Heart left ventricle (tissue), 16 donors: ENCODE results near the gene CYB5A. TPM values are rescaled to one million over a fixed set of nuclear protein-coding genes. Genes with fewer than 3 reads are reported as not detected.
A peak's percentile ranks its signal among the peaks of the same experiment; 100 is the strongest.

Experiments used
- ATAC-seq, 4 donors: fragments of 200-7000 bp; cut with Tn5 transposase; one replicate each; pipeline ENCODE4 v1.9.1; 2020 to 2022; ENCODE audit warnings: moderate library complexity in 4 of 4, mild to moderate bottlenecking in 3 of 4, moderate number of reproducible peaks in 1 of 4
- DNase-seq, 5 donors: peaks; one replicate each; pipeline ENCODE4 v3.0.0-alpha.2; 2020
- H3K27ac ChIP-seq, 12 donors: fragments of 200-600 bp; sonication (generic) in 4 of 12; one replicate each; pipeline versions ENCODE4 v1.5.0 to v1.8.0; 2016 to 2022; ENCODE audit warnings: mild to moderate bottlenecking in 2 of 12
- H3K27me3 ChIP-seq, 9 donors: fragments of 200-600 bp; sonication (generic) in 2 of 9; one replicate each; pipeline versions ENCODE4 v1.5.1 to v1.8.0; 2016 to 2022; ENCODE audit warnings: mild to moderate bottlenecking in 3 of 9
- H3K36me3 ChIP-seq, 9 donors: fragments of 200-600 bp; sonication (generic) in 2 of 9; one replicate each; pipeline versions ENCODE4 v1.5.0 to v1.8.0; 2018 to 2022; ENCODE audit warnings: mild to moderate bottlenecking in 2 of 9
- H3K4me1 ChIP-seq, 12 donors: fragments of 200-600 bp; sonication (generic) in 4 of 12; one replicate each; pipeline versions ENCODE4 v1.5.0 to v1.8.0; 2016 to 2022; ENCODE audit warnings: mild to moderate bottlenecking in 3 of 12
- H3K4me3 ChIP-seq, 12 donors: fragments of 200-600 bp; sonication (generic) in 4 of 12; one replicate each; pipeline versions ENCODE4 v1.5.0 to v1.8.0; 2017 to 2022; ENCODE audit warnings: mild to moderate bottlenecking in 9 of 12, moderate library complexity in 4 of 12
- H3K9me3 ChIP-seq, 12 donors: fragments of 200-600 bp; sonication (generic) in 4 of 12; one replicate each; pipeline versions ENCODE4 v1.5.0 to v1.8.0; 2016 to 2022; ENCODE audit warnings: mild to moderate bottlenecking in 1 of 12
- CTCF ChIP-seq, 12 donors: fragments of 200-600 bp; sonication (generic) in 4 of 12; IDR thresholded peaks; one replicate each; pipeline versions ENCODE4 v1.5.0 to v1.8.0; 2018 to 2022; ENCODE audit warnings: antibody characterized with exemption in 12 of 12, mild to moderate bottlenecking in 5 of 12
- POLR2A ChIP-seq, 2 donors: fragments of 450-650 bp; IDR thresholded peaks; one replicate each; pipeline ENCODE4 v1.6.1; 2017; ENCODE audit warnings: antibody characterized with exemption in 2 of 2, mild to moderate bottlenecking in 2 of 2, moderate library complexity in 2 of 2
- WGBS, 4 donors: extraction: QIAGEN DNeasy Blood & Tissue Kit in 2 of 4; methylation state at CpG; one replicate each; pipeline versions ENCODE4 v1.1.5 to v1.1.7; 2013 to 2018; 5-methylcytosine and 5-hydroxymethylcytosine counted together
- intact Hi-C, 10 donors: fragments of 100-400 bp; cut with DNase I; formaldehyde crosslinking; loops; one replicate each; pipeline versions ENCODE4 v1.11.1 to v1.14.2; 2022
- polyA plus RNA-seq, 2 donors: library from polyadenylated mRNA; stranded (reverse); fragments of 200-250 nt; gene quantifications; one replicate each; pipeline ENCODE4 v1.2.3, GENCODE V29; 2013
- total RNA-seq, 9 donors: library from RNA; depleted of rRNA in 2 of 9; stranded (reverse); fragments of >200 nt in 2 of 9; fragmentation: NEBNext Ultra II Directional in 3 of 9; extraction: Animal tissue kit (Norgen Biotek cat#: 25700) in 3 of 9; gene quantifications; one replicate each; pipeline versions ENCODE4 v1.1.0 to v1.2.4, GENCODE V29; 2016 to 2023
- donor health status: ischemic (EF 13 %, LVEDD 7.1; RV severe dilation, severe dysfunction).
- donor health status: healthy with polysubstance abuse.
- donor health status: DM: no; HTN: yes; CAD: no.
- donor health status: DM: no; HTN: no; CAD: no.
- donor health status: ischemic (EF 25% LVEDD 6.9; RV normal size, moderate dysfunction).
- donor health status: ischemic (EF 25% LVEDD 5.7; RV mildly dilated, moderate dysfunction).
- donor health status: healthy.
- donor health status: DM: yes; HTN: yes; CAD: no.
- donor health status: ischemic (EF 35%, LVEDD 5.7; RV mildly dilated, moderate dysfunction).
- donor health status: nonischemic (EF 11% LVEDD 7.7; RV severe dilation, severe dysfunction).
- donor health status: DM: yes; HTN: yes; CAD: no.
- donor health status: PGD.
- donor health status: ischemic (EF 29% LVEDD 5.4; RV normal size, mild dysfunction).
- donor health status: nonischemic (EF 23%, LVEDD 6.1; RV moderate dilation, normal function).

The CYB5A gene
- total and polyA plus RNA-seq, 11 donors, result 46.5 to 146 (median 82.6) TPM

GRCh38 chr18:74281011-74281979, 10.5 kb downstream of the CYB5A start:
- DNase-seq, result no peak
- intact Hi-C loops, result no loop called here
- no peaks in the 10 kb centered on the region for H3K9me3 ChIP-seq
- peak overlapping the region in 6 of 12 donors; percentile 23 to 89 (median 42) for H3K27ac ChIP-seq
- no peak overlapping the region for H3K4me3 ChIP-seq
- WGBS, 4 donors, result 35 to 48% (median 42%) methylated on average over 4 of the region's 4 CpGs
- no peaks in the 10 kb centered on the region for H3K36me3 ChIP-seq
- H3K27me3 ChIP-seq, result no peaks in the 10 kb centered on the region
- TF ChIP-seq CTCF (IDR thresholded peaks at IDR 0.05) (no peak), POLR2A (IDR thresholded peaks at IDR 0.05) (no peak)
- H3K4me1 ChIP-seq, result peaks cover 18 to 82% (median 65%) of the 10 kb centered on the region in 12 donors
- peak in 1 of 4 donors; percentile 4 for ATAC-seq

GRCh38 chr18:74278983-74279382, 12.8 kb downstream of the CYB5A start:
- Histone ChIP-seq H3K9me3 (no peaks in the 10 kb centered on the region), H3K4me1 (peaks cover 18 to 76% (median 56%) of the 10 kb centered on the region in 12 donors), H3K4me3 (no peak overlapping the region), H3K27me3 (no peaks in the 10 kb centered on the region), H3K36me3 (peaks cover 0 to under 1% (median 0%) of the 10 kb centered on the region in 9 donors), H3K27ac (peak overlapping the region in 2 of 12 donors; percentile 7 to 16)
- 92 to 97% (median 93%) methylated on average over 7 of the region's 7 CpGs for WGBS, 4 donors
- TF ChIP-seq CTCF (IDR thresholded peaks at IDR 0.05) (no peak), POLR2A (IDR thresholded peaks at IDR 0.05) (no peak)
- DNase-seq, result no peak
- intact Hi-C loops, result no loop called here
- no peak for ATAC-seq

- peaks cover 18 to 76% (median 51%) of the 10 kb centered on the region in 12 donors for H3K4me1 ChIP-seq
- intact Hi-C loops, result no loop called here
- peak in 1 of 5 donors; percentile 46 for DNase-seq
- TF ChIP-seq CTCF (IDR thresholded peaks at IDR 0.05) (no peak), POLR2A (IDR thresholded peaks at IDR 0.05) (no peak)
- ATAC-seq, result peak in 3 of 4 donors; percentile 27 to 36 (median 36)
- no peaks in the 10 kb centered on the region for H3K27me3 ChIP-seq
- no peak overlapping the region for H3K4me3 ChIP-seq
- peaks cover 0 to 6% (median 0%) of the 10 kb centered on the region in 9 donors for H3K36me3 ChIP-seq
- WGBS, 4 donors, result 51 to 66% (median 63%) methylated on average over 7 of the region's 7 CpGs
- no peaks in the 10 kb centered on the region for H3K9me3 ChIP-seq
- peak overlapping the region in 7 of 12 donors; percentile 0 to 56 (median 23) for H3K27ac ChIP-seq
Measured at GRCh38 chr18:74278058-74278457, 13.7 kb downstream of the CYB5A start.

GRCh38 chr18:74277296-74277695, 14.5 kb downstream of the CYB5A start:
- TF ChIP-seq POLR2A (IDR thresholded peaks at IDR 0.05), result no peak
- TF ChIP-seq CTCF (IDR thresholded peaks at IDR 0.05), result no peak
- whole genome bisulfite sequencing, 4 donors, result 89 to 100% (median 96%) methylated on average over 2 of the region's 2 CpGs
- ATAC-seq, result no peak
- intact Hi-C loops, result no loop called here
- Histone ChIP-seq H3K36me3 (peaks cover 0 to 6% (median 0%) of the 10 kb centered on the region in 9 donors), H3K4me1 (peaks cover 13 to 72% (median 43%) of the 10 kb centered on the region in 12 donors), H3K9me3 (no peaks in the 10 kb centered on the region), H3K27me3 (no peaks in the 10 kb centered on the region), H3K27ac (peak overlapping the region in 2 of 12 donors; percentile 53 to 56), H3K4me3 (no peak overlapping the region)
- DNase-seq, result no peak
